Liver (tissue), 3 donors: ENCODE measurements around the gene SLC9A3.

Experiments
- ATF3 ChIP-seq: IDR thresholded peaks from 2 replicates; pipeline ENCODE4 v1.6.1; 2016; ENCODE audit warnings: antibody characterized with exemption
- CTCF ChIP-seq: fragments of 150-350 bp; IDR thresholded peaks from 2 replicates; pipeline ENCODE4 v1.5.1; 2017; ENCODE audit warnings: improper control_type of control experiment, low read depth, low read length; ENCODE audit not compliant: missing input control
- RAD21 ChIP-seq, 2 donors: IDR thresholded peaks; 2 replicates each; pipeline ENCODE4 v1.6.1; 2016; ENCODE audit warnings: antibody characterized with exemption in 2 of 2, mild to moderate bottlenecking in 2 of 2
- YY1 ChIP-seq: IDR thresholded peaks from 2 replicates; pipeline ENCODE4 v1.6.1; 2016; ENCODE audit warnings: antibody characterized with exemption, mild to moderate bottlenecking
- donor health status: healthy.
- donor health status: healthy.

GRCh38 chr5:479566-480319 is 44.5 kb downstream of the SLC9A3 start:
- no peak for TF ChIP-seq CTCF
- TF ChIP-seq YY1, result no peak
- TF ChIP-seq RAD21 (IDR thresholded peaks at IDR 0.05), result no peak
- no peak for TF ChIP-seq ATF3
